ENCODE data around the gene DGUOK.

DGUOK gene

GRCh38 chr2:73984203-73984921, 57.7 kb downstream of the DGUOK start, which contains the start of gene TET3:
Gene TET3, plus strand, starts transcription at chr2:73984910. Its CDS starts 1,494 bp downstream, at chr2:73986404.
- H3K4me3 ChIP-seq (ENCODE audit: low read depth, low read length): peak within 1 kb of the TSS; percentile 71
- peak; percentile 85 for DNase-seq (ENCODE audit: low read depth)
- TF ChIP-seq POLR2A (IDR thresholded peaks at IDR 0.05; ENCODE audit: extremely low read depth, insufficient read length) (no peak), MYC (IDR thresholded peaks at IDR 0.05; ENCODE audit: low read depth, low read length) (peak; percentile 91), MAX (IDR thresholded peaks at IDR 0.05; ENCODE audit: low read depth, low read length) (peak; percentile 89)

GRCh38 chr2:73984922-73985307, 58.2 kb downstream of the DGUOK start:
- no peak overlapping the region for H3K4me3 ChIP-seq (ENCODE audit: low read depth, low read length)
- DNase-seq (ENCODE audit: low read depth): no peak
- TF ChIP-seq POLR2A (IDR thresholded peaks at IDR 0.05; ENCODE audit: extremely low read depth, insufficient read length) (peak; percentile 31), MAX (IDR thresholded peaks at IDR 0.05; ENCODE audit: low read depth, low read length) (no peak)

- peak overlapping the region; percentile 64 for H3K4me3 ChIP-seq (ENCODE audit: low read depth, low read length)
- TF ChIP-seq MYC (IDR thresholded peaks at IDR 0.05; ENCODE audit: low read depth, low read length) (peak; percentile 65), POLR2A (IDR thresholded peaks at IDR 0.05; ENCODE audit: extremely low read depth, insufficient read length) (no peak), CTCF (IDR thresholded peaks at IDR 0.05; ENCODE audit: low read depth, low read length) (no peak), MAX (IDR thresholded peaks at IDR 0.05; ENCODE audit: low read depth, low read length) (peak; percentile 68)
- peak; percentile 91 for DNase-seq (ENCODE audit: low read depth)
Observed at GRCh38 chr2:73985308-73986084, 58.8 kb downstream of the DGUOK start.

- H3K4me3 ChIP-seq (ENCODE audit: low read depth, low read length): peak overlapping the region; percentile 64
- TF ChIP-seq POLR2A (IDR thresholded peaks at IDR 0.05; ENCODE audit: extremely low read depth, insufficient read length): no peak
- TF ChIP-seq CTCF (IDR thresholded peaks at IDR 0.05; ENCODE audit: low read depth, low read length): no peak
- no peak for TF ChIP-seq MYC (IDR thresholded peaks at IDR 0.05; ENCODE audit: low read depth, low read length)
- no peak for TF ChIP-seq MAX (IDR thresholded peaks at IDR 0.05; ENCODE audit: low read depth, low read length)
- no peak for DNase-seq (ENCODE audit: low read depth)
Observed at GRCh38 chr2:73986085-73986681, 59.5 kb downstream of the DGUOK start.

GRCh38 chr2:73987109-73987947, 60.6 kb downstream of the DGUOK start:
- TF ChIP-seq POLR2A (IDR thresholded peaks at IDR 0.05; ENCODE audit: extremely low read depth, insufficient read length) (no peak), MAX (IDR thresholded peaks at IDR 0.05; ENCODE audit: low read depth, low read length) (no peak), CTCF (IDR thresholded peaks at IDR 0.05; ENCODE audit: low read depth, low read length) (no peak), MYC (IDR thresholded peaks at IDR 0.05; ENCODE audit: low read depth, low read length) (no peak)
- peak overlapping the region; percentile 64 for H3K4me3 ChIP-seq (ENCODE audit: low read depth, low read length)
- peak; percentile 67 for DNase-seq (ENCODE audit: low read depth)

Measured in NB4 (cell line).